Right lobe of liver (tissue), 6 donors: Measurements from ENCODE around the gene FGFR4. TPM values are rescaled to one million over a fixed set of nuclear protein-coding genes. Genes with fewer than 3 reads are reported as not detected.
A peak's percentile ranks its signal among the peaks of the same experiment; 100 is the strongest.

Source experiments
- ATAC-seq, 4 donors: fragments of 200-7000 bp; cut with Tn5 transposase; one replicate each; pipeline ENCODE4 v1.9.1; 2020; ENCODE audit warnings: mild to moderate bottlenecking in 4 of 4, moderate library complexity in 4 of 4
- DNase-seq, 3 donors: peaks; one replicate each; pipeline ENCODE4 v3.0.0-alpha.2; 2020
- H3K27ac ChIP-seq, 3 donors: fragments of 200-600 bp; one replicate each; pipeline ENCODE4 v1.8.0; 2022
- H3K27me3 ChIP-seq, 2 donors: fragments of 200-600 bp; one replicate each; pipeline ENCODE4 v1.8.0; 2022
- H3K36me3 ChIP-seq, 4 donors: fragments of 200-600 bp; sonication (generic) in 1 of 4; one replicate each; pipeline versions ENCODE4 v1.5.1 to v1.8.0; 2017 to 2022; ENCODE audit warnings: control low read depth in 1 of 4
- H3K4me1 ChIP-seq, 4 donors: fragments of 200-600 bp; sonication (generic) in 1 of 4; one replicate each; pipeline versions ENCODE4 v1.5.1 to v1.8.0; 2017 to 2022; ENCODE audit warnings: control low read depth in 1 of 4
- H3K4me3 ChIP-seq, 3 donors: fragments of 200-600 bp; one replicate each; pipeline ENCODE4 v1.8.0; 2022
- H3K9me3 ChIP-seq, 4 donors: fragments of 200-600 bp; sonication (generic) in 1 of 4; one replicate each; pipeline versions ENCODE4 v1.5.1 to v1.8.0; 2017 to 2022; ENCODE audit warnings: control low read depth in 1 of 4
- CTCF ChIP-seq, 4 donors: fragments of 200-600 bp in 3 of 4; fragments of 450-650 bp in 1 of 4; IDR thresholded peaks; one replicate each; pipeline versions ENCODE4 v1.5.1 to v1.8.0; 2016 to 2022; ENCODE audit warnings: antibody characterized with exemption in 4 of 4, mild to moderate bottlenecking in 2 of 4
- POLR2A ChIP-seq: fragments of 450-650 bp; IDR thresholded peaks from one replicate; pipeline ENCODE4 v1.6.1; 2017; ENCODE audit warnings: antibody characterized with exemption, mild to moderate bottlenecking
- WGBS: methylation state at CpG from one replicate; pipeline ENCODE4 v1.1.6; 2018; ENCODE audit warnings: low coverage, low lambda C conversion rate; ENCODE audit not compliant: insufficient coverage; ENCODE audit errors: missing lambda C conversion rate; 5-methylcytosine and 5-hydroxymethylcytosine counted together
- intact Hi-C, 2 donors: fragments of 100-400 bp; cut with DNase I; formaldehyde crosslinking; loops; one replicate each; pipeline versions ENCODE4 v1.11.2 to v1.14.1; 2022
- total RNA-seq, 6 experiments: library from RNA; depleted of rRNA in 2 of 6; stranded (reverse); fragments of >200 nt in 2 of 6; fragmentation: NEBNext Ultra II Directional in 3 of 6; extraction: Animal tissue kit (Norgen Biotek cat#: 25700) in 3 of 6; gene quantifications; one replicate each; pipeline versions ENCODE4 v1.1.0 to v1.2.4, GENCODE V29; 2016 to 2023
- donor health status: DM: no; HTN: yes; CAD: no.
- donor health status: DM: no; HTN: no; CAD: no.
- donor health status: DM: no; HTN: no; CAD: no.
- donor health status: DM: no; HTN: yes; CAD: no.
- donor health status: DM: no; HTN: yes; CAD: no.

The FGFR4 gene
- total RNA-seq, 6 experiments from 2014 or later = 38.9 to 73.3 (median 55.1) TPM

GRCh38 chr5:177100714-177101121, 14.0 kb downstream of the FGFR4 start:
- DNase-seq (no peak), ATAC-seq (no peak)
- intact Hi-C loops = no loop called here
- Histone ChIP-seq H3K36me3 (peaks cover 0 to 14% (median under 1%) of the 10 kb centered on the region in 4 donors), H3K27me3 (no peaks in the 10 kb centered on the region), H3K9me3 (no peaks in the 10 kb centered on the region), H3K27ac (no peak overlapping the region), H3K4me1 (peaks cover 0 to 20% (median 2%) of the 10 kb centered on the region in 4 donors), H3K4me3 (no peak overlapping the region)
- WGBS = 80% methylated on average over 1 of the region's 6 CpGs
- TF ChIP-seq POLR2A = no peak
- TF ChIP-seq CTCF (IDR thresholded peaks at IDR 0.05) = no peak

GRCh38 chr5:177103523-177104253, 17.0 kb downstream of the FGFR4 start:
- Histone ChIP-seq H3K36me3 (no peaks in the 10 kb centered on the region), H3K9me3 (no peaks in the 10 kb centered on the region), H3K4me1 (no peaks in the 10 kb centered on the region), H3K27ac (no peak overlapping the region), H3K4me3 (no peak overlapping the region), H3K27me3 (no peaks in the 10 kb centered on the region)
- 69% methylated on average over 7 of the region's 9 CpGs for WGBS
- no peak for TF ChIP-seq POLR2A
- no peak for TF ChIP-seq CTCF (IDR thresholded peaks at IDR 0.05)
- no peak for DNase-seq
- intact Hi-C loops = no loop called here
- peak in 1 of 4 donors; percentile 5 for ATAC-seq

GRCh38 chr5:177105691-177106476, 19.2 kb downstream of the FGFR4 start:
- WGBS = 66% methylated on average over 7 of the region's 24 CpGs
- no peaks in the 10 kb centered on the region for H3K36me3 ChIP-seq

GRCh38 chr5:177107159-177107558, 20.4 kb downstream of the FGFR4 start:
- intact Hi-C loops = no loop called here
- no peak overlapping the region for H3K27ac ChIP-seq
- no peaks in the 10 kb centered on the region for H3K9me3 ChIP-seq
- no peak overlapping the region for H3K4me3 ChIP-seq
- TF ChIP-seq CTCF (IDR thresholded peaks at IDR 0.05) = no peak
- TF ChIP-seq POLR2A = no peak
- no peak for ATAC-seq
- H3K4me1 ChIP-seq = peaks cover 0 to 19% (median 2%) of the 10 kb centered on the region in 4 donors
- no peaks in the 10 kb centered on the region for H3K27me3 ChIP-seq
- no peak for DNase-seq
- 60% methylated on average over 2 of the region's 4 CpGs for WGBS
- no peaks in the 10 kb centered on the region for H3K36me3 ChIP-seq

More at GRCh38 chr5:177105691-177106476, 19.2 kb downstream of the FGFR4 start:
- Histone ChIP-seq H3K9me3 (no peaks in the 10 kb centered on the region), H3K4me1 (peaks cover 0 to 12% (median 2%) of the 10 kb centered on the region in 4 donors), H3K4me3 (no peak overlapping the region), H3K27me3 (no peaks in the 10 kb centered on the region), H3K27ac (no peak overlapping the region)
- intact Hi-C loops = no loop called here
- TF ChIP-seq CTCF (IDR thresholded peaks at IDR 0.05) (no peak), POLR2A (no peak)
- DNase-seq (no peak), ATAC-seq (no peak)
